HG02943 (cell line): ENCODE data around the gene PLCH1.

ENCODE experiments used
- ATAC-seq: cut with Tn5 transposase; IDR thresholded peaks from one replicate; pipeline ENCODE4 v1.9.1; 2021; ENCODE audit warnings: mild to moderate bottlenecking, low read depth, moderate library complexity; ENCODE audit not compliant: unreplicated experiment

Gene PLCH1, protein sequence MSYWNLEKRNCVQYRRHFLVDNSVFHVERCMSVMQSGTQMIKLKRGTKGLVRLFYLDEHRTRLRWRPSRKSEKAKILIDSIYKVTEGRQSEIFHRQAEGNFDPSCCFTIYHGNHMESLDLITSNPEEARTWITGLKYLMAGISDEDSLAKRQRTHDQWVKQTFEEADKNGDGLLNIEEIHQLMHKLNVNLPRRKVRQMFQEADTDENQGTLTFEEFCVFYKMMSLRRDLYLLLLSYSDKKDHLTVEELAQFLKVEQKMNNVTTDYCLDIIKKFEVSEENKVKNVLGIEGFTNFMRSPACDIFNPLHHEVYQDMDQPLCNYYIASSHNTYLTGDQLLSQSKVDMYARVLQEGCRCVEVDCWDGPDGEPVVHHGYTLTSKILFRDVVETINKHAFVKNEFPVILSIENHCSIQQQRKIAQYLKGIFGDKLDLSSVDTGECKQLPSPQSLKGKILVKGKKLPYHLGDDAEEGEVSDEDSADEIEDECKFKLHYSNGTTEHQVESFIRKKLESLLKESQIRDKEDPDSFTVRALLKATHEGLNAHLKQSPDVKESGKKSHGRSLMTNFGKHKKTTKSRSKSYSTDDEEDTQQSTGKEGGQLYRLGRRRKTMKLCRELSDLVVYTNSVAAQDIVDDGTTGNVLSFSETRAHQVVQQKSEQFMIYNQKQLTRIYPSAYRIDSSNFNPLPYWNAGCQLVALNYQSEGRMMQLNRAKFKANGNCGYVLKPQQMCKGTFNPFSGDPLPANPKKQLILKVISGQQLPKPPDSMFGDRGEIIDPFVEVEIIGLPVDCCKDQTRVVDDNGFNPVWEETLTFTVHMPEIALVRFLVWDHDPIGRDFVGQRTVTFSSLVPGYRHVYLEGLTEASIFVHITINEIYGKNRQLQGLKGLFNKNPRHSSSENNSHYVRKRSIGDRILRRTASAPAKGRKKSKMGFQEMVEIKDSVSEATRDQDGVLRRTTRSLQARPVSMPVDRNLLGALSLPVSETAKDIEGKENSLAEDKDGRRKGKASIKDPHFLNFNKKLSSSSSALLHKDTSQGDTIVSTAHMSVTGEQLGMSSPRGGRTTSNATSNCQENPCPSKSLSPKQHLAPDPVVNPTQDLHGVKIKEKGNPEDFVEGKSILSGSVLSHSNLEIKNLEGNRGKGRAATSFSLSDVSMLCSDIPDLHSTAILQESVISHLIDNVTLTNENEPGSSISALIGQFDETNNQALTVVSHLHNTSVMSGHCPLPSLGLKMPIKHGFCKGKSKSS (N-terminal part only)

DNA sequence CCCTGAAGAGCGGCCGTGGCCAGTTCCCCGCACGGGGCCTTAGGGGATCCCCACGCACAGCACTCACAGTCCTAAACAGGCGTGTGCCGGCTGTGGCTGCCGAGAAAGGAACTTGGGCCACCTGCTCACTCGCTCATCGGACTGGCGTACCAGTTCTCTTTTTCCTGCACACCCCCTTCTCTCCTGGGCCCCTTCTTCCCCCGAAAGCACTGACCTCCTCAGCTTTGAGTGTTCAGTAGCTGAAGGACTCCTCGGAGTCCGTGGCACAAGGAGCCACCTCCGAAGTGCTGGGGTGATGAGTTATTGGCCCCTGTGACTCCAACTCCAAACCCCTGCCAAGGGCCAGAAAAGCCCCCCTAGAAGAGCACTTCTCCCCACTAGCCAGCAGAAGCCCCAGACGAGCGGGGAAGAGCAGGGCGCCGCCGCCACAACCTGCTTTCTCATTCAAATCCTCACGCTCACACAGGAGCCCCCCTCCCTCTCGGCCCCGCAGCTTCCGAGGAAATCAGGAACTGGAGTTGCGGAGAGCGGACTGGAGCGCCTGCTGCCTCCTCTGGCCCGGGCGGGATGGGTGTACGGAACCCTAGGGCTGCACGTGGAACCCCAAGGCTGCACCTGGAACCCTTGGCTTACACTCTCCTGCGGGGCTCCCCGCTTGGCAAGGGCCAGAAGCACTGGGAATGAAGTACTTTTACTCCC lies at the start of gene PLCH1:
Gene PLCH1, minus strand, starts transcription at position 446 of the 699 bp plus-strand sequence. CDS start 40,847 bp downstream, outside the sequence.
- peak; percentile 52 for ATAC-seq

DNA sequence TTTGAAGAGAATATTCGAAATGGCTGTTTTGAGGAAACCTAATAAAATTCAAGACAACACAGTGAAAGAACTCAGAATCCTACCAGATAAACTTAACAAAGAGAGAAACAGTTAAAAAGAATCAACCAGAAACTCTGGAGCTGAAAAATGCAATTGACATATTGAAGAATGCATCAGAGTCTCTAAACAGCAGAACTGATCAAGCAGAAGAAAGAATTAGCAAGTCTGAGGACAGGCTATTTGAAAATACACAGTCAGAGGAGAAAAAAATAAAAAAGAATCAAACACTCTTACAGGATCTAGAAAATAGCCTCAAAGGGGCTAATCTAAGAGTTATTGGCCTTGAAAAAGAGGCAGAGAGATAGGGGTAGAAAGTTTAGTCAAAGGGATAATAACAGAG lies 47.7 kb upstream of the PLCH1 start:
- no peak for ATAC-seq

DNA sequence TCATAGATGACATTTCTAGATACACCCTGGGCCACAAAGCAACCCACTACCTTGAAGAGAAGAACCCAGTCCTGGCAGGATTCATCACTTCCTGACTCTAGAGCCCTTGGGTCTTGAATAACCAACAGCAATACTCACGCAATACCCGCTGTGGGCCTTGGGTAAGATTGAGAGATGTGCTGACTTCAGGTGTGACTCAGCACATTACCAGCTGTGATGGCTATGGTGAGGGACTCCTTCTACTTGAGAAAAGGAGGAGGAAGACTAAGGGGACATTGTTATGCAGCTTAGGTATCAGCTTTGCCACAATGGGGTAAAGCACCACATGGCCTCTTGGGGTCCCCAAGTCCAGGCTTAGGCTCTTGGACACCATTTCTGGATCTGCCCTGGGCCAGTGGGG lies 46.3 kb upstream of the PLCH1 start:
- ATAC-seq = no peak

DNA sequence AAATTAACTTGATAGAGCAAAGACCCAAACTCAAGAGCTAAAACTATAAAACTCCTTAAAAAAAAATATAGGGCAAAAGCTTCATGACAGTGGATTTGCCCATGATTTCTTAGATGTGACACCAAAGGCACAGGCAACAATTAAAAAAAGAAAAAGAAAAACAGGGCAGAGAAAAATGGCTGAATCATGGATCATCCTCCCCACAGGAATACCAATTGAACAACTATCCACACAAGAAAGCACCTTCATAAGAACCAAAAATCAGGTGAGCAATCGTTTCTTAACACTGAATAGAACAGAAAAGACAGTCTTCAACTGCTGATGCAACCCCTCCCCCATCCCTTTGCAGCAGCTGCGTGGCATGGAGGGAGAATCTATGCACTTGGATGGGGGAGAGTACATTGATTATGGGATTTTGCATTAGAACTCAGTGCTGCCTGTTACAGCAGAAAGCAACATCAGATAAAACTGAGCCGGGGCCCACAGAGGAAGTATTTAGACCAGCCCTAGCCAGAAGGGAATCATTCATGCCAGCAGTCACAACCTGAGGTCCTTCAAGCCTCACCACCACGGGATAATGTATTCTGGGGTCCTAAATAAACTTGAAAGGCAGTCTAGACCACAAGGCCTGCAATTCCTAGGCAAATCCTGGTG lies 45.5 kb upstream of the PLCH1 start:
- no peak for ATAC-seq

DNA sequence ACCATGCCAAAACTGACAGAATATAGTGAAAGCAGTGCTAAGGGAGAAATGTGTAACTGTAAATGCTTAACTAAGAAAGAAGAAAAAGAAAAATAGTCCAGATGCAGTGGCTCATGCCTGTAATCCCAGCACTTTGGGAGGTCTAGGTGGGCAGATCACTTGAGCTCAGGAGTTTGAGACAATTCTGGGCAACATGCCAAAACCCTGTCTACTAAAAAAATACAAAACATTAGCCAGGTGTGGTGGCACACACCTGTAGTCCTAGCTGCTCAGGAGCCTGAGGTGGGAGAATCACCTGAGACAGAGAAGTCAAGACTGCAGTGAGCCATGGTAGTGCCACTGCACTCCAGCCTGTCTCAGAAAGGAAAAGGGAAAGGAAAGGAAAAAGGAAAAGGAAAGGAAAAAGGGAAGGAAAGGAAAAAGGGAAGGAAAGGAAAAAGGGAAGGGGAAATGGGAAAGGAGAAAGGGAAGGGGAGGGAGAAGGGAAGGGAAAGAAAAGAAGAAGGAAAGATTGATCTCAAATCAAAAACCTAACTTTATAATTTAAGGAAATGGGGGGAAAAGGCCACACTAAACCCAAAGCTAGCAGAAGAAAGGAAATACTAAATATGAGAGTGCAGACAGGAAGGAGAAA lies 40.9 kb upstream of the PLCH1 start:
- no peak for ATAC-seq

DNA sequence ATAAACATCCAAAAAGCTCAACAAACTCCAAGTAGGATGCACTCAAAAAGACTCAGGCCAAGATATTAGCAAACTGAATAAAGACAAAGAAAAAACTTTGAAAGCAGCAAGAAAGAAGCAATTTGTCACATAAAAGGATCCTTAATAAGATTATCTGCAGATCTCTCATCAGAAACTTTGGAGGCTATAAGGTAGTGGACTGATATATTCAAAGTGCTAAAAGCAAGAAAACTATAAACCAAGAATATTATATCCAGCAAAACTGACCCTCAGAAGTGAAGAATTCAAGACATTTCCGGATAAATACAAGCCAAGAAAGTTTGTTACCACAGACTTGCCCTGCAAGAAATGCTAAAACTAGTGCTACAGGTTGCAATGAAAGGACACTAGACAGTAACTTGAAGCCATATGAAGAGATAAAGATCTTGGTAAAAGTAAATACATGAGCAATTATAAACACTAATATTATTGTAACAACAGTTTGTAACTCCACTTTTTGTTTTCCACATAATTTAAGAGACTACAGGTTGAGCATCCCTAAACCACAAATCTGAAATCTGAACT lies 37.6 kb upstream of the PLCH1 start:
- ATAC-seq = no peak

DNA sequence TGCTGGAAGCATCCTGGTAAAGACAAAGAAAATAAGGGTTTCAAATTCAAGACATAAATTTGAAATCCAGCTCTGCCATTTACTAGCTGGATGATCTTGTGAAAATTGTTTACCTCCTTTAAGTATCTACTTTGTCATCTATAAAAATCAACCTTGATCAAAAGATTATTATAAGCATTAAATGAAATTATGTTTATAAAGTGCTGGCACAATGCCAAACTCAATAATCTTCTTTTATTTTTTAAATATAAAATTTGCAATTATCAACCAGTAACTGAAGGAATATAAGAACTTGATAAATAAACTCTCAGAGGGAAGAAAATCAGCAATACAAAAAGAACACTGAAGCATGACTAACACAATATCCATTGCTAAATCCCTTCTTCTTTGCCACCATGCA lies 35.4 kb upstream of the PLCH1 start:
- no peak for ATAC-seq

DNA sequence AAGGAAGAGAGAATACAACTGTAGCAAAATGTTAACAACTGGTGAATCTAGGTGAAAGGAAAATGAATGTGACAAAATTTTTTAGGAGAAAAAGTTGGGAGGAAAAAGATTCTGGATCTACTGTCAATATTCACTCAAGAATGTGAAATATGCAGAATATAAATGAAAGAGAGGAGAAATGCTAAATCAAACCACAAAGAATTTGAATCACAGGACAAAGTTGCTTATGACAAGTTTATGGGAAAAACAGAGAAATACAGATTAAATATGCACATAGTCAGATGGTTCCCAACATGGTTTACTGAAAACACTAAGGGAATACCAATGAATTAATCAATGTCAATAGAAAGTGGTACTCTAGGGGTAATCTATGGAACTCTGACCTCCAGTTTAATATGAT lies 33.6 kb upstream of the PLCH1 start:
- no peak for ATAC-seq

DNA sequence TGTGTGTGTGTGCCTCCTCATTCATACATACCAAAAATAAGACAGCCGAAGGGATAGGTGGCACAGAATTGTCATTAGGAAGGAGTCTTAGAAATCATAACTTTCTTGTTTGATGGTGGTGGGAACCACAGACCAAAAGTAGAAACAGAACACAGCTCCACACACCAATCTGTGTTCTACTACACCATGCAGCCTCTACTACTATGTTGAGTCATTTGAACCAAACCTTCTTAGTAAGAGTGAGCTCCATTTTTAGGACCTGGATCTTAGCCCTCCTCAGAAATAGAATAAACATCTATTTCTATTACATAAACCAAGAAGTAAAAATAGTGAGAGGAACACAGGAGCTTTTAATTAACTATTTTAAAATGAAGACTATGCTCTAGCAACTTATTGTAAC lies 27.9 kb upstream of the PLCH1 start:
- ATAC-seq = no peak

DNA sequence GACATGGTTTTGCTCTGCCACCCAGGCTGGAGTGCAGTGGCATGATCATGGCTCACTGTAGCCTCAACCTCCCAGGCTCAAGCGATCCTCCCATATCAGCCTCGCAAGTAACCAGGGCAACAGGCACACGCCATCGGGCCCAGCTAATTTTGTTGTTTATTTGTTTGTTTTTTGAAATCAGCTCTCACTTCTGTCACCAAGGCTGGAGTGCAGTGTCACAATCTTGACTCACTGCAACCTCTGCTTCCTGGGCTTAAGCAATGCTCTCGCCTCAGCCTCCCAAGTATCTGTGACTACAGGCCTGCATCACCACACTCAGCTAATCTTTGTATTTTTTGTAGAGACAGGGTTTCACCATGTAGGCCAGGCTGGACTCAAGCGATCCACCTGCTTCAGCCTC lies 26.3 kb upstream of the PLCH1 start:
- ATAC-seq = no peak

DNA sequence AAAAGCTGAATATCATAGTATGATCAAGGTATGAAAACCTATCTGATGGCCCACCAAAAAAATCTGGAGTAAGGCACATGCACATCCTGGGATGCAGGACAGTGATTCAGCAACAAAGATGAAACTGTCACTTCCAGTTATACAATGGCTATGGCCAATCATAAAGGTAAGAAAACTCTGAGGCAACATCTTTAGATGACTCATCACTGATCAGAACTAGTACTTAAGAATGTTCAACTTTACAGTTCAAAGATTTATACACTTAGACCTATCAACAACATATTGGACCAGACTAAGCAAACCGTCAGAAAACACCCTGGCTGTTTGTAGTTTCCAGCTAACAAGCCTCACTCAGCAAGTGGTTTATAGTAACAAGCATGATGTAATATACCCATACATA lies 21.3 kb upstream of the PLCH1 start:
- no peak for ATAC-seq

DNA sequence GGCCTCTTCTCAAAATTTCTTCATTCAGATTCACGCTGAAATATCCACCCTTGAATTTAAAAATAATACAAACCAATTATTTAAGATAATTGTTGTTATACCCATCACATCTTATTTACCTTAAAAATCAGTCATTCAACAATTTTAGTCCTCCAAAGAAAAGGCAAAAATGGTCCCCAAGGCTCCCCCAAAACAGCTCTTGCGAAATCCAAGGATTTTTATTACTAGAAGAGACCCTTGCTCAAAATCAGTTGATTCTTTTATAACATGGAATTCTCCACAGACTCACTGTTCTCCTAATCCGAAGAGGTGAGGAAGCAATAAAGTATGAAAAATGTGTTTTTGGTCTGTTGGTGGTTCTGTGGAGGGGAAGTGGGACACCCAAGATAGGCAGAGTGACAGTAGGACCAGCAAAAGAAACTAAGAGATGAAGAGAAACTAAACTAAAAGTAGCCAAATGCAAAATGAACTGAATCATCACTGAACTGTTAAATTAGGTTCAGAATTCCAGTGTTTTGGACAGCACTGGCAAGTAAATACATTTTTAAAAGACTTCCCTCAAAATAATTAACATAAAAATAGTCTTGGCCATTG lies 19.1 kb upstream of the PLCH1 start:
- no peak for ATAC-seq

DNA sequence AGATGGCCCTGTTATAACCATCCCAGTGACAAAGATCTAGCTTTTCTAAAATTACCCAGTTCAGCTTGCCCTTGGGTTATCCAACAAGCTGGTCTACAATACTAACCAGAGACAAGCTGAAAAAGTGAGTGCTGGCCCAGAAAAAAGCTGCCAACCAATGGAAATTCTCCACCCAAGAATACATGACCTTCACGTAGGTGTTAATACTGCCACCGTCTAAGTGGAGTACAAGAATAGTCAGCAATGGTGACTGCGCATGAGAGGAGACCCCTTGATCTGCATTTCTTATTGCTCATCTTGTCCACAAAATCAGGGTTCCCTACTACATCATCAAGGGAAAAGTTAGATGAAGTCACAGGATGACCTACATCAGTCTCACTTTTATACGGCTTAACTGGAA lies 15.8 kb upstream of the PLCH1 start:
- ATAC-seq = no peak

DNA sequence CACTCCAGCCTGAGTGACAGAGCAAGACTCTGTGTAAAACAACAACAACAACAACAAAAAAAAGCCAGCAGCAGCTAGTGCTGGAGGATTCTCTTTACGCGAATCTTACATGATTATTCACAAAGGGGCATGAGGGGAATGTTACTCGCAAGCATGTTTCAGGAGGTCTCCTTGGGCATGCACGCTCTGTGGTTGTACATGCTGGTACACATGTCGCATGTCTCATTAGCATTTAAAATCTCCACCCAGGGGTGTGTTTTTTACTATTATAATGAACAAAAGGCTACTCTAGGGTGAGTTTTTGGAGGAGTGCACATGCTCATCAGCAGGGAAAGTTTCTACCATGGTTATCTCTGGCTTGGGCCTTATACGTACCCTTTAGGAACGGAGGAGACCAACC lies 12.7 kb upstream of the PLCH1 start:
- ATAC-seq = no peak

DNA sequence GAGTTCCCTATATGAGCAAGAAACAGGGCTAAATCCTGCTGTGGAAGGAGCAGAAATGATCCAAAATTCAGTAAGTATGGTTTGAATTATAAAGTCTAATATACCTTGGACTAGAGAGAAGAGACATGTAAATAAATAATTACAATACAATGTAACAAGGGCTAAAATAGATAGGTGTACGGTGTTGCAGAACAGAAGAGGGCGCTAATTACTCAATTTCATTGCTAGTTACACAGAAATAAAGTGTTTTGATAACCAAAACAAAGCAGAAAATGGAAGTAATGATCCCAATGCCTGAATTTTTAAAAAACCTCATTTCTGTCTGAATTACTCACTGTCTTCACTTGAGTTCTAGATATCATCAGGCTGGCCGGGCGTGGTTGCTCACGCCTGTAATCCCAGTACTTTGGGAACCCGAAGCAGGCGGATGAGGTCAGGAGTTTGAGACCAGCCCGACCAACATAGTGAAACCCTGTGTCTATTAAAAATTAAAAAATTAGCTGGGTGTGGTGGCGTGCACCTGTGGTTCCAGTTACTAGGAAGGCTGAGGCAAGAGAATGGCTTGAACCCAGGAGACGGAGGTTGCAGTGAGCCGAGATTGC lies 8.3 kb upstream of the PLCH1 start:
- no peak for ATAC-seq

DNA sequence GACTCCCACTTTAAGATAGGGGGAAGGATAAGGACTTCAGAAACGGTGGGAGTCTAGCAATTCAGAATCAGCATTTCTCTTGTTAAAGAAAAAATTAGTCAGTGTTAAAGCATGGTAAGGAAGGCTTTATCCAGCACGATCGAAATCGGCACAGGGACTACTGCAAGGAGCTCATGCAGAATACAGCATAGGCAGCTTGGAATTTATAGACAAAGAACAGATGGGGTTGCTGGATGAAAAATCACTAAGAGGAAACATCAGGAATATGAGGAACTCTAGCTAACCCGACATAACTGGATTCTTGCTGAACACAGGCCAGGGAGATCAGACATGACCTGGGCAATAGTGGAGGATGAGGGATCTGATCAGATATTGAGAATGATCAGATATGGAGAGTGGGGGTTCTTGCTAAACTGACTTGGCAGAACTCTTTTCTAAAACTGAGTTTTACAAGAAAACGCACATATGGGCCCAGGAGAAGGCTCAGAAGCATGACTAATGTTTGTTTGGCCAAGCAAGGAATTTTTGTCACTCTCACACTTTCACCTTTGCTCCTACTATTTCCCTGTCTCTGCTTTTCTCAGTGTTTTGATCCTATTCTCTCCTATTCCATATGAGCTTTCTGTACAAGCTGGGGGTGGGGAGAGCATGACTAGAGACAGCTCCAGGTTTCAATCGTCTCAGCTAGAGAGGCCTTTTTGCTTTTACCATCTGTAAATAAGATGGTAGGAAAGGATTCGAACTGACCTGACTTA lies 3.9 kb upstream of the PLCH1 start:
- no peak for ATAC-seq

DNA sequence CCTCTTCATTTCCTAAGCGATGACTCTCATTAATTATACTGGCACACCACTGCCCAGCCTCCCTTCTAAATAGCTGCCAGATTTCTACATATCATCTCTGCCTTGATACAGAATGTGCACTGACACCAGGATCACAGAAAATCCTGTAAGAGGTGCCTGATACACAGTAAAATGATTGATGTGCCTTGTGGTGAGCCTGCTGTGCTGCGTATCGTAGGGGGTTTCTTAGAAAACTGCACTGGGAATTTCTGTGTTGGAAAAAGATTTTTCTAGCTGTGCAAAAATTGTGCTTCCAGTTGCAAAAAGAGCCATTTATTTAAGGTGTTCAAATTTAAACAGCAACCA lies 3.0 kb upstream of the PLCH1 start:
- no peak for ATAC-seq
